ENCODE measurements around the gene TDO2.

The TDO2 gene

DNA sequence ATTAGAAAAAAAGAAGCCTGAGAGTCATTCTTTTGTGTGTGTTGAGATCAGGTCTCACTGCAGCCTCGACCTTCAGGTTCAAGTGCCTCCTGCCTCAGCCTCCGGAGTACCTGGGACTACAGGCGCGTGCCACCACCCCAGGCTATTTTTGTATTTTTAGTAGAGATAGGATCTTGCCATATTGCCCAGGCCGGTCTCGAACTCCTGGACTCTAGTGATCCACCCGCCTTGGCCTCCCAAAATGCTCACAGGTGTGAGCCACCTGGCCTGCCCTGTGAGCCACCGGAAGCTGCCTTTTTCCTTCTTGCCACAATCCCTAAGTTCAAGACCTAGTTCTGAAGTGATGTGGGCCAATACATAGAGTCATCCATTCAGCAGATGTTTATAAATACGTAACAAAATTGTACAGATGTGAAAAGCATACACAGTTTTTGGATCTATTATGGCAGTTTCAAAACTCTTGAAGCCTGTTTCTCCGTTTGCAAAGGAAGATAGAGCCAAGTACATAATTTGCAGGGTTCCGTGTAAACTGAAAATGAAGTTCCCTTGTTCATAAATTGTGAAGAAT, 50.7 kb downstream of the TDO2 start:
- TF ChIP-seq GATA2 (IDR thresholded peaks at IDR 0.05; ENCODE audit: low read depth, low read length) (no peak; the same call in 1 of the 2 replicates), GATA3 (IDR thresholded peaks at IDR 0.05; ENCODE audit: low read depth, low read length) (no peak)

DNA sequence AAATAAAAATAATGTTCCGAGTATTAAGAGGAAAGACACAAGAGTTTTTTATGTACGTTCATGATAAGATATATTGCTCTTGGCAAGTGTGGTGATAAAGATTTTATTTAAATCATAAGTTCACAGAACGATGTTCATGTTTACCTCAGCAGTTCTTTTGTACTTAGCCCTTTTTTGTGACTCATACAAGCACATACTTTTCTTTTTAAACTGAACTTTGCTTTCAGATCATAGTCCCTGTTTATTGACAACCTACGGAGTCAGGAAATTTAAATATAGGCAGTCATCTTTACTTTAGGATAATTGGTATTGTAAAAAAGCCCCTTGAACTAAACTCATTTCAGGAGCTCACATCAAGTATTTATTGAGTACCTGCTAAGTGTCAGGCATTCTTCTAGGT, 51.4 kb downstream of the TDO2 start:
- TF ChIP-seq GATA3 (IDR thresholded peaks at IDR 0.05; ENCODE audit: low read depth, low read length) = no peak

DNA sequence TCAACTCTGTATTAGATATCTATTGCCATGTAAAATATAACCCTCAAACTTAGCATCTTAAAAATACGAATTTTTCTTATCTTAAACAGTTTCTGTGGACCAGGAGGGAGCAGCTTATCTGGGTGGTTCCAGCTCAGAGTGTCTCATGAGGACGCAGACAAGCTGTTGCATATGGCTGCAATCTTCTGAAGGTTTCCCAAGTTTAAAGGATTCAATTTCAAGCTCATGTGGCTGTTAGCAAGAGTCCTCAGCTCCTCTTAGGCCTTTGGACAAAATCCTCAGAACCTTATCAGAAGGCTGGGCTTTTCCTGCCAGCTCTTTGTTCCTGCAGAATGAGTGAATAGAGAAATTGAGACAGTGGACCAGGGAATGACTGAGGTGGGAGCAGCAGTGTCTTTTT, 53.0 kb downstream of the TDO2 start:
- no peak for TF ChIP-seq GATA3 (IDR thresholded peaks at IDR 0.05; ENCODE audit: low read depth, low read length)
- TF ChIP-seq GATA2 (IDR thresholded peaks at IDR 0.05; ENCODE audit: low read depth, low read length) = no peak

DNA sequence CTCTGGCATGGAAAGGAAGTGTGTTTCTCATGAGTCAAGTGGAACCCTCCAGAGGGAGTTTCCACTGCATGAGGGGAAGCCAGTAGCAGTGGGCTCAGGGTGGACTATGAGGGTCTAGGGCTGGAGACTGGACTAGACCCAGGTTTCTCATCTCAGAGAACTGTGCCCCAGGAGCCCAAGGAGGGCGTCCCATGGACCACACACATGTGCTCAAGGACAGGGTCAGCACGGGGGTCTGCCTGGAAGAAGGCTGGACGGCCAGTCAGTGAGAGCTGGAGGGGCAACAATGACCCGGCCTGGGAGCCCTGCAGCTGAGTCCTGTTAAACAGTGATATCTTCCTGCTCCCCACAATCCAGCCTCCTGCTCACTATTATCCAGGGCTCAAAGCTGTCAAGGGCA, 55.9 kb downstream of the TDO2 start:
- TF ChIP-seq GATA2 (IDR thresholded peaks at IDR 0.05; ENCODE audit: low read depth, low read length) = no peak
- no peak for TF ChIP-seq GATA3 (IDR thresholded peaks at IDR 0.05; ENCODE audit: low read depth, low read length)

DNA sequence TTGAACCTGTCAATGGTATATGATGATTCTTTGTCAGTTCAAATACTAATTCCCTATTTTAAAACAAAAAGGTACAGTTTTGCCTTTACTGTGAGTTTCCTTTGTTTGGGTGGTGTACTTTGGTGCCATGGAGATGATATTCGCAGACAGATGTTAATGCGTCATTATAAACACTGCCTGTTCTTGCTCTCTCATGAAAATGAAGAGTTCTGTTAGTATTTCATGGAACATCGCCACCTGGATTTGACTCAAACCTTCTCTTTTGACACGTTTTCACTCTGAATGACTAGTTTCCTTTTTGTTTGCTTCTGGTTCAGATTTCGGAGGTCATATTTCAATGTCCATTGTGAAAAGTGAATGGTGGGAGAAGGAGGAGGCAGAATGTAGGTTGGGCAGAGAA, 57.0 kb downstream of the TDO2 start:
- TF ChIP-seq GATA2 (IDR thresholded peaks at IDR 0.05; ENCODE audit: low read depth, low read length) (no peak), GATA3 (IDR thresholded peaks at IDR 0.05; ENCODE audit: low read depth, low read length) (no peak)

DNA sequence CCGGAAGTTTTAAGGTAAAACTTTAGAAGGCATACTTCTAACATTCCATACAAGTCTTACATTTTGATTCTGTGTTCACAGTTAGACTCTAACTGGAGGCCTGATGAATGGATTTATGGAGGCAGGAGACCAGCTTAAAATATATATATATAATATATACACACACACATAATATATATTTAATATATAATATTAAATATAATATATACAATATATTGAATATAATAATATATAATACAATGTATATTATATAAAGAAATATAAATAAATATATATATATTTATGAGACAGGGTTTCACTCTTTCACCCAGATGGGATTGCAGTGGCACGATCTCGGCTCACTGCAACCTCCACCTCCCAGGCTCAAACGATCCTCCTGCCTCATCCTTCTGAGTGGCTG, 58.1 kb downstream of the TDO2 start:
- TF ChIP-seq GATA3 (IDR thresholded peaks at IDR 0.05; ENCODE audit: low read depth, low read length) (no peak), GATA2 (IDR thresholded peaks at IDR 0.05; ENCODE audit: low read depth, low read length) (no peak)

DNA sequence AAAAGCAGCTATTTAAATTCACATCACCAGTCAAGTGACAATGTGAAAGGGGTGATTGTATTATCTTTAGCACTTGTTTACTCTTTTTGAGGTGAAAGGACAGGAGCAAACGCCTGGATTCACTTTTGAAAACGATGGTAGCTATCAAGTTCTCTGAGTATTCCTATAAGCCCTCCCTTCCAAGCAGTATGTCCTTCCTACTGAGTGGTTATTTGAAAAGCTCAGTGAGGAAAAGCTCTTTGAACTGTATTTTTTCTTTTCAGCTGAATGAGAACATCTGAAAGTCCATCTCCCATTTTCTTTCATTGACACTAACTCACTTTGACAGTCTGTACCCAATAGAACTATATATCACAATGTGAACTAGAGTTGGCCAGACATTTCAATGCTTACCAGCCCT, 59.3 kb downstream of the TDO2 start:
- TF ChIP-seq GATA2 (IDR thresholded peaks at IDR 0.05; ENCODE audit: low read depth, low read length) (no peak), GATA3 (IDR thresholded peaks at IDR 0.05; ENCODE audit: low read depth, low read length) (no peak)

DNA sequence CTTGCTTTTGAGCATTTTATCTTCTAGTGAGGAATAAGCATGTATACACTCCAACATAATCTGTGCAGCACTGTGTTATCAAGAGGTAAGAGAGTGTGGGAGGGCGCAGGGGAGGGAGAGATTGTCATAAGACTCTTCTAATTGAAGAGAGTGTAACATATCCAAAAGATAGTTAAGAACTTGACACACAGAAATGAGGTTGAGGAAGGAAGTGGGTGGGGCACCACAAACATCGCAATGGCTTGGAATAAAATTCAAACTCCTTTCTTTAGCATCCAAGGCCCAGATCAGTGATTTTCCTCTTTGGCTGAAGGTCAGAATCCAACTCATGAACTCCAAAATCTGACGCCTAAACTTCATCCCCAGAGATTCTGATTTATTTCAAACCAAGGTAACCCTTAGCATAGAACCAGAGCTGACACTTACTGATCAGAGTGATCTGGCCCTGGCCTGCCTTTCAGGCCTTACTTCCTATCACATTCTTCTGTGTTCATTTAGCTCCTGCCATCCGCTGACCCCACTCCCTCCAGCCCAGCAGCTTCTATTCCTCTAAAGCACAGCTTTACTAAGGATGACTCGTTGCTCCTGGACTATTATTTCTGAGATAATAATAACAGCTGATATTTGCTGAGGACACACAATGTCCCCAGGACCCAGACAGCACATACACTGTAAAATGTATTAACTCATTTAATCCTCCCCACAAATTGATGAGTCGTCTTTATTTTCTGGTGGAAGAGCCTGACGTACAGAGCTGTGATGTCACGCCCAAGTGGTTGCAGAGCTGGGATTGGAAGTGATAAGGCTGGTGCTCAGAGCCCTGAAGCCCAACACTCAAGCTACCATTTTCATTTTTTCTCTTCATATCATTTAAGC, 60.8 kb downstream of the TDO2 start:
- TF ChIP-seq GATA2 (IDR thresholded peaks at IDR 0.05; ENCODE audit: low read depth, low read length) = no peak
- no peak for TF ChIP-seq GATA3 (IDR thresholded peaks at IDR 0.05; ENCODE audit: low read depth, low read length)

DNA sequence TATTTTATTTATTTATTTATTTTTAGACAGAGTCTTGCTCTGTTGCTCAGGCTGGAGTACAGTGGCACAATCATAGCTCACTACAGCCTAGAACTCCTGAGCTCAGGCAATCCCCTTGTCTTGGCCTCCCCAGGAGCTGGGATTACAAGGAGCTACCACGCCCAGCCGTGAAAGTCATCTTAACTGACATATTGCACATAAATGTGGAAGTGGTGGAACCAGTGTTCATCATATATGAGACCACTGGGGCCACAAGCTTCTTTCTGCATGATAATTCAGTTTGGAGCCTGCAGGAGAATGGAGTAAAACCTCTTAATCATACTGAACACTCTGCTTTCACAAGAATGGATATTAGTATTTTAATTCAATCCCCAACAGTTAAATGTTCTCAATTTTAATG, 62.7 kb downstream of the TDO2 start:
- TF ChIP-seq GATA3 (IDR thresholded peaks at IDR 0.05; ENCODE audit: low read depth, low read length) = no peak
- no peak for TF ChIP-seq GATA2 (IDR thresholded peaks at IDR 0.05; ENCODE audit: low read depth, low read length)

DNA sequence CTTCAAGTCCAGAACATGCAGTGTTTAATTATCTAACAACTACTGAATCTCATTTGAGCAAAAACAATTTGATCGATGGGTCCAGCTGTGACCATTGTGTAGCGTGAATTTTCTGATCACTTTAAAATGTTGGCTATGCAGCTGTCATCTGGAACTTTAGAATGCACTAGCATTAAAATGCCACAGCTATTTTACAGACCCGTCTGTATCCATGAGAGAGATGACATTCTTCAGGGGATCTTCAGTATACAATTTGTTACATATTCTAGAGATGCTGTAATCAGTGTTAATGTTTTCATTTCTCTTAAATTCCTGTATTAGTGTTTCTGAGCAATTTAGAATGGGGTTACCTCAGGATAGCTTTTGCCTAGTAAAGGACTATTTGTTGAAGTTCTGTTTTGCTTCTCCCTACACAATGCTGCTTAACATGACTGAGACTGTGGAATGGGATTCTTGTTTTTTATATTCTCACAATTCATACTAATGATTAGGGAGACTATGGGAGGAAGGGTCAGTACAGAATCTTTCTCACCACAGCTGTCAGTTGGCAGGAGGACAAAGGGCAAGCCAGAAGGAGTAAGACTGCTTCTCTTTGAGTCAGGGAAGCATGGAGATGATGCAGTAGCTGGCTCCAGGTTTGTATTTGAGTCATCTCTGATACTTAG, 63.4 kb downstream of the TDO2 start:
- TF ChIP-seq GATA3 (IDR thresholded peaks at IDR 0.05; ENCODE audit: low read depth, low read length) (no peak), GATA2 (IDR thresholded peaks at IDR 0.05; ENCODE audit: low read depth, low read length) (no peak)

Measured in SH-SY5Y (cell line).